Measurements from ENCODE around the gene IFI27. TPM values are rescaled to one million over a fixed set of nuclear protein-coding genes. Genes with fewer than 3 reads are reported as not detected.

IFI27 gene
- total and polyA plus RNA-seq, 2 experiments from 2014 or later, result 2.6 to 6.6 TPM

GRCh38 chr14:94142836-94143235, 32.3 kb downstream of the IFI27 start:
- Histone ChIP-seq H3K4me3 (no peak overlapping the region), H3K27ac (no peak overlapping the region), H3K36me3 (no peaks in the 10 kb centered on the region), H3K27me3 (no peaks in the 10 kb centered on the region), H3K9me3 (ENCODE audit: low read depth) (no peaks in the 10 kb centered on the region), H3K4me1 (ENCODE audit: low read depth) (no peaks in the 10 kb centered on the region)
- no peak for TF ChIP-seq CTCF (IDR thresholded peaks at IDR 0.05; ENCODE audit: low read depth, low read length)
- DNase-seq (ENCODE audit: low read depth in 1 of 2, low spot score in 1 of 2), result no peak

- TF ChIP-seq CTCF (IDR thresholded peaks at IDR 0.05; ENCODE audit: low read depth, low read length), result peak; percentile 32
- H3K4me1 ChIP-seq (ENCODE audit: low read depth), result no peaks in the 10 kb centered on the region
- no peak overlapping the region for H3K27ac ChIP-seq
- H3K9me3 ChIP-seq (ENCODE audit: low read depth), result no peaks in the 10 kb centered on the region
- DNase-seq (ENCODE audit: low read depth in 1 of 2, low spot score in 1 of 2), result peak in 1 of 2 donors; percentile 52
- no peak overlapping the region for H3K4me3 ChIP-seq
- H3K36me3 ChIP-seq, result no peaks in the 10 kb centered on the region
- no peaks in the 10 kb centered on the region for H3K27me3 ChIP-seq
Observed at GRCh38 chr14:94143239-94143638, 32.7 kb downstream of the IFI27 start.

- Histone ChIP-seq H3K4me1 (ENCODE audit: low read depth) (no peaks in the 10 kb centered on the region), H3K27ac (no peak overlapping the region), H3K27me3 (no peaks in the 10 kb centered on the region), H3K9me3 (ENCODE audit: low read depth) (no peaks in the 10 kb centered on the region), H3K4me3 (no peak overlapping the region), H3K36me3 (no peaks in the 10 kb centered on the region)
- no peak for TF ChIP-seq CTCF (IDR thresholded peaks at IDR 0.05; ENCODE audit: low read depth, low read length)
- no peak for DNase-seq (ENCODE audit: low read depth in 1 of 2, low spot score in 1 of 2)
Observed at GRCh38 chr14:94143711-94144110, 33.2 kb downstream of the IFI27 start.

GRCh38 chr14:94144765-94145164, 34.2 kb downstream of the IFI27 start:
- TF ChIP-seq CTCF (IDR thresholded peaks at IDR 0.05; ENCODE audit: low read depth, low read length), result no peak
- H3K36me3 ChIP-seq, result no peaks in the 10 kb centered on the region
- DNase-seq (ENCODE audit: low read depth in 1 of 2, low spot score in 1 of 2), result no peak
- H3K4me3 ChIP-seq, result no peak overlapping the region
- no peaks in the 10 kb centered on the region for H3K4me1 ChIP-seq (ENCODE audit: low read depth)
- no peaks in the 10 kb centered on the region for H3K27me3 ChIP-seq
- no peak overlapping the region for H3K27ac ChIP-seq
- no peaks in the 10 kb centered on the region for H3K9me3 ChIP-seq (ENCODE audit: low read depth)

- Histone ChIP-seq H3K27me3 (no peaks in the 10 kb centered on the region), H3K9me3 (ENCODE audit: low read depth) (no peaks in the 10 kb centered on the region), H3K27ac (no peak overlapping the region), H3K4me3 (no peak overlapping the region), H3K36me3 (no peaks in the 10 kb centered on the region), H3K4me1 (ENCODE audit: low read depth) (no peaks in the 10 kb centered on the region)
- TF ChIP-seq CTCF (IDR thresholded peaks at IDR 0.05; ENCODE audit: low read depth, low read length), result no peak
- DNase-seq (ENCODE audit: low read depth in 1 of 2, low spot score in 1 of 2), result no peak
Observed at GRCh38 chr14:94145902-94146527, 35.5 kb downstream of the IFI27 start.

All from cardiac muscle cell (in vitro differentiated cells and primary cell).